ENCODE data around the gene PLTP. TPM values are rescaled to one million over a fixed set of nuclear protein-coding genes. Genes with fewer than 3 reads are reported as not detected.

Gene PLTP
- total and polyA plus RNA-seq, 2 donors (not counting 3 experiments of a cell fraction or from before 2014, with no cell fraction given), result 62.1 to 118 TPM

DNA sequence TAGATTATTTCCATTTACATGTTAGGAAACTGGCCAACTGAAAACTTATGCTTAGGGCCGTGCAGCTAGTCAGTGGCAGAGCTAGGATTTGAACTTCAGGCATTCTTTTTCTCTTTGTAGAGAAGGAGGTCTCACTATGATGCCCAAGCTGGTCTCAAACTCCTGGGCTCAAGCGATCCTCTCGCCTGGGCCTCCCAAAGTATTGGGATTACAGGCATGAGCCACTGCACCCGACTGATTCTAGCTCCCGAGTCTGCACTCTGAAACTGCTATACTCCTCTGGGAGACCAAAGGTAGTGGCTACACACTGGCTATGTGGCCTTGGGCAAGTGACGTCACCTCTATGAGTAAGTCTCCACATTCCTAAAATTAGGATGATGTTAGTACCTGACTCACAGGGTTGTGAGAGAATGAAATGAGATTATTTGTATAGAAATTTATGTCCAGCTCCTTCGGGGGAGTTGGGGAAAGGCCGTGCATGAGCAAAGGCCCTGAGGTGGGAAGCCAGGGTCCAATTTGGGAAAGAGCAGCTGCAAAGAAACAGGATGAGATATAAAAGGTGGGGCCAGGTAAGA is 6.4 kb downstream of the PLTP start:
- H3K36me3 ChIP-seq (ENCODE audit: control insufficient read depth in 2 of 2, extremely low read depth in 1 of 2, insufficient read depth in 2 of 2, low read length in 2 of 2), result peaks cover 0 to 18% of the 10 kb centered on the region in 2 experiments
- H3K4me3 ChIP-seq (replicated peaks in 1 of 3; ENCODE audit: insufficient read depth in 1 of 3, low read depth in 1 of 3, low read length in 3 of 3), result no peak overlapping the region
- intact Hi-C loops (cut with micrococcal nuclease) (no loop called here), dilution Hi-C loops (cut with MboI; ENCODE audit: extremely low pct_ligation_motif_present, low sequenced_read_pairs) (no loop called here)
- H3K4me1 ChIP-seq (ENCODE audit: control insufficient read depth, extremely low read depth, insufficient read depth, low read length), result peaks cover 3% of the 10 kb centered on the region
- no peaks in the 10 kb centered on the region for H3K27me3 ChIP-seq (ENCODE audit: control insufficient read depth in 2 of 2, insufficient read depth in 2 of 2, low read length in 2 of 2)
- H3K79me2 ChIP-seq (ENCODE audit: control insufficient read depth, insufficient read depth, low read length), result no peaks in the 10 kb centered on the region
- DNase-seq (ENCODE audit: low read depth, low spot score) (no peak), FAIRE-seq (no peak)
- H3K9ac ChIP-seq (replicated peaks; ENCODE audit: extremely low read depth, insufficient read depth, low read length), result no peak overlapping the region
- CTCF ChIA-PET, result interaction anchor here (1.7 kb wide), 1 partner anchor 15 kb away, joined by 8 read pairs; the partner anchor contains the start of genes CTSA and NEURL2
- H3K9me3 ChIP-seq (replicated peaks; ENCODE audit: control insufficient read depth, insufficient read depth, low read length), result no peaks in the 10 kb centered on the region
- no peak overlapping the region for H3K4me2 ChIP-seq (ENCODE audit: insufficient read depth, low read length)
- TF ChIP-seq GATA2 (IDR thresholded peaks at IDR 0.05; ENCODE audit: insufficient read depth, insufficient read length, low read depth, low read length), result no peak
- no peak for TF ChIP-seq POLR2A (IDR thresholded peaks at IDR 0.05; ENCODE audit: low read depth, low read length)
- no peak overlapping the region for H3K27ac ChIP-seq (ENCODE audit: insufficient read depth, low read depth, low read length)
- H3K9me1 ChIP-seq (replicated peaks; ENCODE audit: control insufficient read depth, extremely low read depth, insufficient read depth, low read length), result no peaks in the 10 kb centered on the region
- POLR2A ChIA-PET, result no interaction called here
- no TSS peak for BruUV-seq (replicated peaks)
- no peak overlapping the region for H2AFZ ChIP-seq (ENCODE audit: low read depth, low read length)
- H4K20me1 ChIP-seq (replicated peaks; ENCODE audit: control insufficient read depth, extremely low read depth, insufficient read depth, low read length), result no peaks in the 10 kb centered on the region

GRCh38 chr20:45904583-45905504 is 7.1 kb downstream of the PLTP start:
- ChIA-PET CTCF (interaction anchor here (1.7 kb wide), 1 partner anchor 14 kb away, joined by 8 read pairs; the partner anchor contains the start of genes CTSA and NEURL2), POLR2A (no interaction called here)
- H3K4me2 ChIP-seq (ENCODE audit: insufficient read depth, low read length), result no peak overlapping the region
- no peak for DNase-seq (ENCODE audit: low read depth, low spot score)
- no peak overlapping the region for H3K4me3 ChIP-seq (replicated peaks in 1 of 3; ENCODE audit: insufficient read depth in 1 of 3, low read depth in 1 of 3, low read length in 3 of 3)
- no peak for FAIRE-seq
- intact Hi-C loops (cut with micrococcal nuclease) (no loop called here), dilution Hi-C loops (cut with MboI; ENCODE audit: extremely low pct_ligation_motif_present, low sequenced_read_pairs) (no loop called here)
- H4K20me1 ChIP-seq (replicated peaks; ENCODE audit: control insufficient read depth, extremely low read depth, insufficient read depth, low read length), result no peaks in the 10 kb centered on the region
- H3K9ac ChIP-seq (replicated peaks; ENCODE audit: extremely low read depth, insufficient read depth, low read length), result no peak overlapping the region
- H3K27ac ChIP-seq (ENCODE audit: insufficient read depth, low read depth, low read length), result no peak overlapping the region
- BruUV-seq (replicated peaks), result no TSS peak
- no peaks in the 10 kb centered on the region for H3K27me3 ChIP-seq (ENCODE audit: control insufficient read depth in 2 of 2, insufficient read depth in 2 of 2, low read length in 2 of 2)
- no peaks in the 10 kb centered on the region for H3K79me2 ChIP-seq (ENCODE audit: control insufficient read depth, insufficient read depth, low read length)
- peaks cover 0 to 18% of the 10 kb centered on the region in 2 experiments for H3K36me3 ChIP-seq (ENCODE audit: control insufficient read depth in 2 of 2, extremely low read depth in 1 of 2, insufficient read depth in 2 of 2, low read length in 2 of 2)
- H3K9me3 ChIP-seq (replicated peaks; ENCODE audit: control insufficient read depth, insufficient read depth, low read length), result no peaks in the 10 kb centered on the region
- TF ChIP-seq MYC (IDR thresholded peaks at IDR 0.05; ENCODE audit: low read depth, low read length) (no peak), EZH2 (IDR thresholded peaks at IDR 0.05; ENCODE audit: borderline replicate concordance, low read depth, low read length, severe bottlenecking) (no peak), MAX (IDR thresholded peaks at IDR 0.05; ENCODE audit: insufficient read depth, insufficient read length) (no peak), POLR2A (IDR thresholded peaks at IDR 0.05; ENCODE audit: low read depth, low read length) (no peak), POLR2AphosphoS5 (IDR thresholded peaks at IDR 0.05; ENCODE audit: insufficient read depth, low read depth, low read length) (no peak), GATA2 (IDR thresholded peaks at IDR 0.05; ENCODE audit: insufficient read depth, insufficient read length, low read depth, low read length) (no peak), JUN (IDR thresholded peaks at IDR 0.05; ENCODE audit: borderline replicate concordance, insufficient read depth, insufficient read length, low read depth) (no peak)
- H2AFZ ChIP-seq (ENCODE audit: low read depth, low read length), result no peak overlapping the region
- H3K4me1 ChIP-seq (ENCODE audit: control insufficient read depth, extremely low read depth, insufficient read depth, low read length), result peaks cover under 1% of the 10 kb centered on the region
- no peaks in the 10 kb centered on the region for H3K9me1 ChIP-seq (replicated peaks; ENCODE audit: control insufficient read depth, extremely low read depth, insufficient read depth, low read length)
